ENCODE data around the gene ALDH1L1. TPM values are rescaled to one million over a fixed set of nuclear protein-coding genes. Genes with fewer than 3 reads are reported as not detected.
A peak's percentile ranks its signal among the peaks of the same experiment; 100 is the strongest.

ALDH1L1 gene
- polyA plus RNA-seq, 2 donors: 3.6 to 5.0 TPM

DNA sequence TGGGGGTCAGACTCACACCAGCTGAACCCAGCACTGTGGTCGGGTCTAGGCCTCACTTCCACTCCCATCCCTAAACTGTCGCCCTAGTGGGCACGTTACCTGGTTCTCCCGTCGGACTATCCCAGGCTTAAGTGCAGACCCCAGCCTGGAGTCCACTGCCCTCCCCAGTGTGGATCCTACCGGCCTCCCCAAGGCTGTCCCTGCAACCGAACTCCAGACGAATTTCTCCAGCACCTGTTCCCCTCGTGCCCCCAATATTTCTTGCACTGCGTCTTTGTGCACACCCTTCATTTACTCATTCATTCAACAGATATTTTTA, 122.9 kb downstream of the ALDH1L1 start:
- H3K27ac ChIP-seq (ENCODE audit: low read depth in 2 of 2, low read length in 1 of 2): no peak overlapping the region
- H3K36me3 ChIP-seq (ENCODE audit: control insufficient read depth in 2 of 2, insufficient read depth in 2 of 2, low read length in 1 of 2): peaks cover 0 to 8% of the 10 kb centered on the region in 2 donors
- no peaks in the 10 kb centered on the region for H3K27me3 ChIP-seq (ENCODE audit: control insufficient read depth in 1 of 2, insufficient read depth in 2 of 2, low read length in 2 of 2)
- WGBS, 2 donors: 72 to 87% methylated on average over 10 of the region's 10 CpGs
- no peaks in the 10 kb centered on the region for H3K9me3 ChIP-seq (ENCODE audit: control insufficient read depth in 2 of 2, insufficient read depth in 1 of 2, low read depth in 1 of 2, low read length in 1 of 2)
- peaks cover 0 to 14% of the 10 kb centered on the region in 2 donors for H3K4me1 ChIP-seq (ENCODE audit: control insufficient read depth in 2 of 2, insufficient read depth in 2 of 2, low read length in 1 of 2)
- H3K4me3 ChIP-seq (ENCODE audit: low read depth in 1 of 2, low read length in 2 of 2): no peak overlapping the region

DNA sequence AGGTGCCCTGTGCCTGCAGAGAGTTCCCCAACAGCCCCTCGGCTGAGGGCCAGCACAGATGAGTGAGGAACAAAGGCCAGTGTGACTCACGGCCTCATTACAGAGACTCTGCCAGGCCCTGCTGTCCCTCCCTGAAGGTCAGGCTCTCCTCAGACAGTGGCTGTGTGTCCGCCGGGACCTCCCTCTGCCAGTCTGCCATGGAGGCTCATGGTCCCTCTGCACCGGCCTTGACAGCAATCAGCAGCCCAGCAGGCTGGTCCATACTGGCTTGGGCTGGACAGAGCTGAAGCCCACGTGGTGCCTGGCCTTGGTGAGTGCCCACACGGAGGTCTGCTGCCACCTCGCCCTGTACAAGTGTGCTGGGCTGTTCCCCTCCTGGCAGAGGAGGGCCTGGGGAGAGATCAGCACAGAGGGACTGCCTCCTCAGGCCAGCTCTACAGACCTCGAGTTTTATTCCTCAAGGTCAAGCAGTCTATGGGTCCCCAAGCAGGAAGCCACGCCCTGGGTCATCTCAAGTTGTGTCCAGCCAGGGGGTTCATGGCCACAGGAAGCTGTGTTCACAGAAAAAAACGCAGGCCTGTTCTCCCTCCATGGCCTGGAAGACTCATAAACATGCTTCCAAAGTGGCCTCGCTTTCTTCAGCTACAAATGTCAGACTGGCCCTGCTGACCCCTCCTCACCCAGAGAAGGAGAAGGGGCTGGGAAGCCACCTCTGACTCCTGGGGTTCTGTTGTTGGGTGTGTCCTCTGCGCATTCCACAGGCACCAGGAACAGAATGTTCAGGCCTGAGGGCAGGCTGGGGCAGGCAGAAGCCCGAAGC, 123.5 kb downstream of the ALDH1L1 start:
- H3K4me1 ChIP-seq (ENCODE audit: control insufficient read depth in 2 of 2, insufficient read depth in 2 of 2, low read length in 1 of 2): peaks cover 2 to 14% of the 10 kb centered on the region in 2 donors
- H3K4me3 ChIP-seq (ENCODE audit: low read depth in 1 of 2, low read length in 2 of 2): no peak overlapping the region
- 63 to 67% methylated on average over 14 of the region's 14 CpGs for WGBS, 2 donors
- peak overlapping the region in 1 of 2 donors; percentile 2 for H3K27ac ChIP-seq (ENCODE audit: low read depth in 2 of 2, low read length in 1 of 2)
- no peaks in the 10 kb centered on the region for H3K27me3 ChIP-seq (ENCODE audit: control insufficient read depth in 1 of 2, insufficient read depth in 2 of 2, low read length in 2 of 2)
- H3K36me3 ChIP-seq (ENCODE audit: control insufficient read depth in 2 of 2, insufficient read depth in 2 of 2, low read length in 1 of 2): peaks cover 0 to 8% of the 10 kb centered on the region in 2 donors
- H3K9me3 ChIP-seq (ENCODE audit: control insufficient read depth in 2 of 2, insufficient read depth in 1 of 2, low read depth in 1 of 2, low read length in 1 of 2): no peaks in the 10 kb centered on the region

DNA sequence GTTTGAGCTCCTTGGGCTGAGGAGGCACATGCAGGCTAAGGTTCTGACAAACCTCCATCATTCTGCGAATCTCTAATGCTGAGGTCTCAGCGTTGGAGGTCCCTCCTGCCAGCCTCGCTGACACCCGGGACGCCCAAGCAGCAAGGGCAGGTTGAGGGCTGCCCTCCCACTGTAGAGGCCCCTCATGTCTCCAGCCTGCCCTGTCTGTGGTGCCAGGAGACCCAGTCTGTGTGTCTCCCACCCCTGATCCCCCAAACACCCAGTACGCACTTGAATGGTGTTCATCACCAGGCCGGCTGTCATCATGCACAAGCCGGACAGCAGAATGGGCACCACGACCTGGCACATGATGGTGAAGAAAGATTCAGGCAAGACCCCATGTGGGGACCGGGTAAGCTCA, 124.3 kb downstream of the ALDH1L1 start:
- H3K36me3 ChIP-seq (ENCODE audit: control insufficient read depth in 2 of 2, insufficient read depth in 2 of 2, low read length in 1 of 2): peaks cover 0 to 8% of the 10 kb centered on the region in 2 donors
- WGBS, 2 donors: 96% methylated on average over 10 of the region's 10 CpGs

DNA sequence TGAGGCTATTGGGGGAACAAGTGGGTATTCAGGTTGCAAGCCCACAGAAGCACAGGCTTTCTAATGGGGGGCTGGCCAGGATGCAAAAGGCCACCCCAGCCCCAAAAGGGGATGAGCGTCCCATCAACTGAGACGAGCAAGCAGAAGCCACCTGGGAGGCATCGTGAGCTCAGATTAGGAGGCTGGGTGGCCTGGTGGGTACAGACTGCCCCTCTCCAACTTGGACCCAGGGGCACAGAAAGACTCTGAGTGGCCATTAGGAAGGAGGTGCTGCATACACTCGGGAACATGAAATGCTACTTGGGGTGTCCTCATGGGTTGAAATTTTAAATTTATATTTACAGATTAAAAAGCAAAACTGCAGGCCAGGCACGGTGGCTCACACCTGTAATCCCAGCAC, 125.5 kb downstream of the ALDH1L1 start:
- Histone ChIP-seq H3K4me1 (ENCODE audit: control insufficient read depth in 2 of 2, insufficient read depth in 2 of 2, low read length in 1 of 2) (peaks cover 2 to 14% of the 10 kb centered on the region in 2 donors), H3K27me3 (ENCODE audit: control insufficient read depth in 1 of 2, insufficient read depth in 2 of 2, low read length in 2 of 2) (no peaks in the 10 kb centered on the region), H3K27ac (ENCODE audit: low read depth in 2 of 2, low read length in 1 of 2) (no peak overlapping the region), H3K4me3 (ENCODE audit: low read depth in 1 of 2, low read length in 2 of 2) (no peak overlapping the region), H3K9me3 (ENCODE audit: control insufficient read depth in 2 of 2, insufficient read depth in 1 of 2, low read depth in 1 of 2, low read length in 1 of 2) (no peaks in the 10 kb centered on the region), H3K36me3 (ENCODE audit: control insufficient read depth in 2 of 2, insufficient read depth in 2 of 2, low read length in 1 of 2) (peaks cover 0 to 7% of the 10 kb centered on the region in 2 donors)
- 96 to 97% methylated on average over 5 of the region's 5 CpGs for WGBS, 2 donors

More for the DNA sequence above, 124.3 kb downstream of the ALDH1L1 start:
- Histone ChIP-seq H3K9me3 (ENCODE audit: control insufficient read depth in 2 of 2, insufficient read depth in 1 of 2, low read depth in 1 of 2, low read length in 1 of 2) (no peaks in the 10 kb centered on the region), H3K27me3 (ENCODE audit: control insufficient read depth in 1 of 2, insufficient read depth in 2 of 2, low read length in 2 of 2) (no peaks in the 10 kb centered on the region), H3K27ac (ENCODE audit: low read depth in 2 of 2, low read length in 1 of 2) (no peak overlapping the region), H3K4me3 (ENCODE audit: low read depth in 1 of 2, low read length in 2 of 2) (no peak overlapping the region), H3K4me1 (ENCODE audit: control insufficient read depth in 2 of 2, insufficient read depth in 2 of 2, low read length in 1 of 2) (peaks cover 2 to 14% of the 10 kb centered on the region in 2 donors)

DNA sequence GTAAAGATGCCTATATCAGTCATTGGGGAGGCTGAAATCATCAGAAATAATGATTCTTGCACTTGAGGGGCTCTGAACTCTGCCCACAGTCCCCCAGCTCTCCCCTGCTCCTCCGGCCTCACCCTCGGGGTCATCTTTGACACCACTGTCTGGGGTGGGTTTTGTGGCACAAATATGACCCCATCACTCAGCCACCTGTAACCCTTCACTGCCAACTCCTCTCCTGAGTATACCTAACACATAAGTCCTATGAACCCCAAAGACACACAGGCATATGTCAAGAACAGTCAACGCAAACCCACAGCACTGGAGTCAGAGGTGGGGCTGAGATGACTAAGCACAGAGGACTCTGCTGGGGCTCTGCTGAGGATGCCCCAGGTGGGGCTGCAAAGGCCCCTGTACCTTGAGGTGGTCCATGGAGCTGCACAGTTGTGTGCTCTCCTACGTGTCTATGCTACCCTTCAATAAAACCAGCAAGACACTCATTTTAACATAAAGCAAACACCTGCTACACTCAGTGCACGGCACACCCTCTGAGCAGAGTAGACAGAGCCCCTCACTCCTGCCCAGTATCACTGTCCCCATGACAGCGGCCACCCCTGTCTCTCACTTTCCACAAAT, 126.3 kb downstream of the ALDH1L1 start:
- 93 to 94% methylated on average over 6 of the region's 6 CpGs for WGBS, 2 donors
- peaks cover 0 to 7% of the 10 kb centered on the region in 2 donors for H3K36me3 ChIP-seq (ENCODE audit: control insufficient read depth in 2 of 2, insufficient read depth in 2 of 2, low read length in 1 of 2)
- no peaks in the 10 kb centered on the region for H3K27me3 ChIP-seq (ENCODE audit: control insufficient read depth in 1 of 2, insufficient read depth in 2 of 2, low read length in 2 of 2)
- H3K27ac ChIP-seq (ENCODE audit: low read depth in 2 of 2, low read length in 1 of 2): no peak overlapping the region
- no peak overlapping the region for H3K4me3 ChIP-seq (ENCODE audit: low read depth in 1 of 2, low read length in 2 of 2)
- no peaks in the 10 kb centered on the region for H3K9me3 ChIP-seq (ENCODE audit: control insufficient read depth in 2 of 2, insufficient read depth in 1 of 2, low read depth in 1 of 2, low read length in 1 of 2)
- peaks cover 2 to 14% of the 10 kb centered on the region in 2 donors for H3K4me1 ChIP-seq (ENCODE audit: control insufficient read depth in 2 of 2, insufficient read depth in 2 of 2, low read length in 1 of 2)

Other genes with a start within 250 kb of the ALDH1L1 start
- under 1 TPM in 1 of 2 donors, not detected in 1; 0.06 TPM for gene ROPN1B, start 211.4 kb downstream of the ALDH1L1 start, polyA plus RNA-seq
- gene SLC41A3, start 96.5 kb downstream of the ALDH1L1 start, polyA plus RNA-seq: 10 to 100 TPM in 1 of 2 donors, 1 to 10 TPM in 1; 9.0 to 17.5 TPM
- gene KLF15, start 176.8 kb upstream of the ALDH1L1 start, polyA plus RNA-seq: 1 to 10 TPM; 5.0 to 8.2 TPM
- gene CFAP100, start 214.3 kb upstream of the ALDH1L1 start, polyA plus RNA-seq: not detected